ENCODE measurements around the gene UBE2D4.

- TF ChIP-seq EP300 (IDR thresholded peaks at IDR 0.05) (no peak), POLR2A (IDR thresholded peaks at IDR 0.05) (no peak), CTCF (IDR thresholded peaks at IDR 0.05) (no peak)
Measured at GRCh38 chr7:43877968-43878864, 48.0 kb upstream of the UBE2D4 start.
